RWPE1 (cell line): Measurements from ENCODE around the gene ADGRV1.

Experiments used
- CTCF ChIA-PET: fragments of 350-600 bp; sonication (Branson Sonifier 250); formaldehyde crosslinking; extraction: SDS; loops from one replicate; lab custom pipeline; 2021; lab: Yijun Ruan, JAX
- POLR2A ChIA-PET: fragments of 400-600 bp; formaldehyde crosslinking; extraction: SDS; loops from one replicate; lab custom pipeline; 2020; ENCODE audit warnings: antibody characterized with exemption; ENCODE audit not compliant: low non-redundant PET; lab: Yijun Ruan, JAX
- DNase-seq: peaks from one replicate; pipeline ENCODE4 v3.0.0; 2012; ENCODE audit warnings: low spot score
- H3K27ac ChIP-seq: fragments of 450-650 bp; 2 replicates; pipeline ENCODE4 v1.5.1; 2017
- TF ChIP-seq, protein P1 (sequence below): fragments of 450-650 bp; conservative IDR thresholded peaks from 2 replicates; pipeline ENCODE4 v1.5.1; 2017; ENCODE audit warnings: low read depth, mild to moderate bottlenecking

The ADGRV1 gene

DNA sequence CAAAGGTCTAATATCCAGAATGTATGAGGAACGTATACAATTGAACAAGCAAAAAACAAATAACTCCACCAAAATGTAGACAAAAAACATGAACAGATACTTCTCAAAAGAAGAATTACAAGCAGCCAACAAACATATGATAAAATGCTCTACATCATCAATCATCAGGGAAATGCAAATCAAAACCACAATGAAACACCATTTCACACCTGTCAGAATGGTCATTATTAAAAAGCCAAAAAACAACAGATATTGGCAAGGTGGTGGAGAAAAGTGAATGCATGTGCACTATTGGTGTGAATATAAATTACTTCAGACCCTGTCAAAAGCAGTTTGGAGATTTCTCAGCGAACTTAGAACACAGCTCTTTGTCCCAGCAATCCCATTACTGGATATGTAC is 510.8 kb downstream of the ADGRV1 start:
- DNase-seq: no peak
- POLR2A ChIA-PET: no interaction called here
- CTCF ChIA-PET: interaction anchor here (0.6 kb wide), 1 partner anchor 67 kb away, joined by 3 read pairs; no protein-coding TSS in a partner anchor
- TF ChIP-seq, protein P1, sequence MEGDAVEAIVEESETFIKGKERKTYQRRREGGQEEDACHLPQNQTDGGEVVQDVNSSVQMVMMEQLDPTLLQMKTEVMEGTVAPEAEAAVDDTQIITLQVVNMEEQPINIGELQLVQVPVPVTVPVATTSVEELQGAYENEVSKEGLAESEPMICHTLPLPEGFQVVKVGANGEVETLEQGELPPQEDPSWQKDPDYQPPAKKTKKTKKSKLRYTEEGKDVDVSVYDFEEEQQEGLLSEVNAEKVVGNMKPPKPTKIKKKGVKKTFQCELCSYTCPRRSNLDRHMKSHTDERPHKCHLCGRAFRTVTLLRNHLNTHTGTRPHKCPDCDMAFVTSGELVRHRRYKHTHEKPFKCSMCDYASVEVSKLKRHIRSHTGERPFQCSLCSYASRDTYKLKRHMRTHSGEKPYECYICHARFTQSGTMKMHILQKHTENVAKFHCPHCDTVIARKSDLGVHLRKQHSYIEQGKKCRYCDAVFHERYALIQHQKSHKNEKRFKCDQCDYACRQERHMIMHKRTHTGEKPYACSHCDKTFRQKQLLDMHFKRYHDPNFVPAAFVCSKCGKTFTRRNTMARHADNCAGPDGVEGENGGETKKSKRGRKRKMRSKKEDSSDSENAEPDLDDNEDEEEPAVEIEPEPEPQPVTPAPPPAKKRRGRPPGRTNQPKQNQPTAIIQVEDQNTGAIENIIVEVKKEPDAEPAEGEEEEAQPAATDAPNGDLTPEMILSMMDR: no peak
- H3K27ac ChIP-seq: no peak overlapping the region

DNA sequence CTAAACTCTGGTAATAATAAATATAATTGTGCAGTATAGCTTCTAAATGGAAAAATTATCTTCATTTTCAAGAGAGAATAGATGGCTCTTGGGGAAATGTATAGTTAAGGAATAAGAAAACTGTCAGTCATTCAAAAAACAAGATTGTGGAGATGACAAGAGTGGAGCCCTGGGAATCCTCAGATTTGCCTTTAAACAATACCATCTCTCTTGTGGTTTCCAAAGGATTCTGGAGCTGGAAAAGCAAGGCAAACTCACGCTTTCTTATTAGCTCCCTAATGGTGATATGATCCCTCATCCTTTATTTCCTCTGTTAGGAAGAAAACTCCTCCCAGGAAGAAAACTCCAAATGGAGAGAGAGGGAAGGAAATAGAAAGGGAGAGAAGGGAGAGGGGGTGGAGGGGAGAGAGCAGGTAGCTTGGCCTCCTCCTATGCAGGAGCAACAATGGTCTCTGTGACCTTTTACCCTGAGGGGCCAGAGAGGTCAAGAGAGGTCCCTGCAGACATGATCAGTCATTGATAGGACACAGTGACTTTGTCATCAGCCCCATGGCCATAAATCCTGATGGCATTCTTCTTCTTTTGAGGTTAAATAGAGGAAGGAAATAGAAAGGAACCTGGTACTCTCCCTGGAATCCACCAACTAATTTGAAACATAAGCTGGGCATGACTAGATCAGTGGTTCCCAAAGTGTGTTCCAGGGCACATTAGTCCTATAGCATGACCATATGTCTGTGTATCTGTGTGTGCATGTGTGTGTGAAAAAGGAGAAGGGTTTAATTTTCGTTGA is 512.4 kb downstream of the ADGRV1 start:
- H3K27ac ChIP-seq: no peak overlapping the region
- TF ChIP-seq, protein P1: no peak
- no peak for DNase-seq
- CTCF ChIA-PET: interaction anchor here (0.6 kb wide), 1 partner anchor 190 kb away, joined by 3 read pairs; no protein-coding TSS in a partner anchor
- POLR2A ChIA-PET: no interaction called here

DNA sequence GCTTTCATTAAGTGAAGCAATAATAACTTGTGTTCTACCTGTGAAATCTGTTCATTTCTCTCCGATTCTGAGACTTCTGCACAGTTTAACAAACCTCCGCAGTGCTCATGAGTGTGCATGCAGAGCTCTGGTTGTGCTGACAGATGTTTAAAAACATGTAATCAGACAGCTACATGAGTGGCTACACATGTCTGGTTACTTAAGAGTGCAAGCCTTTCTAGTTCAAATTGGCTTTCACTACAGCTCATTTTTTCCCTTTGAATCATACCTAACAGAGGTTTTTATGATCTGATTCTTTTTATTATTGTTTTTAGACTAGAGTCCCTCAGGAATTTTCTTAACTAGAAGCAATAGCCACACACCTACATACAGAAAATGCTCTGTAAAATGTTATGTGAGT is 514.3 kb downstream of the ADGRV1 start:
- CTCF ChIA-PET: interaction anchor here (0.7 kb wide), 1 partner anchor 270 kb away, joined by 3 read pairs; no protein-coding TSS in a partner anchor
- TF ChIP-seq, protein P1: no peak
- POLR2A ChIA-PET: no interaction called here
- DNase-seq: no peak
- H3K27ac ChIP-seq: no peak overlapping the region

DNA sequence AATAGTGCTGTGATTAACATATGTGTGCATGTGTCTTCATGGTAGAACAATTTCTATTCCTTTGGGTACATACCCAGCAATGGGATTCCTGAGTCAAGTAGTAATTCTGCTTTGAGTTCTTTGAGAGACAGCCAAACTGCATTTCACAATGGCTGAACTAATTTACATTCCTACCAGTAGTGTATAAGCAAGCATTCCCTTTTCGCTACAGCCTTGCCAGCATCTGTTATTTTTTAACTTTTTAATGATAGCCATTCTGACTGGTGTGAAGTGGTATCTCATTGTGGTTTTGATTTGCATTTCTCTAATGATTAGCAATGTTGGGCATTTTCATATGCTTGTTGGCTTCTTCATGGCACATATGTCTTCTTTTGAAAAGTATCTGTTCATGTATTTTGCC is 516.0 kb downstream of the ADGRV1 start:
- TF ChIP-seq, protein P1: no peak
- no peak for DNase-seq
- CTCF ChIA-PET: no interaction called here
- H3K27ac ChIP-seq: no peak overlapping the region
- POLR2A ChIA-PET: no interaction called here

DNA sequence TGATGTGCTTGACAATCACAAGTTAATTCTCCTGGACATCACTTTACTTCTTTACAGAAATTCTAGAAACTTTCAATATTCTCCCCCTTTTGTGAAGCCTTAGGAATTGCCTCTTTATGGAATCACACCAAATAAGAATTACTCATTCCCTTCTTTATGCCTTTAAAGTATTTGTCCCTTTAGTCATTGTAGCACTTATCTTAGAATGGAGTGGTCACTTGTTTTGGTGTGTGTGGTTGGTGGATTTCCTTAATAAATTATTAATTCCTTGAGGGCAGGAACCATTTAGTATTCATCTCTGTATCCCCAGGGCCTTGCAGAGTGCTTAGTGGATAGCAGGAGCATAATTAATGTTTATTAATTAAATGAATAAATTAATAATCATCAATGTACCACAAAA is 517.5 kb downstream of the ADGRV1 start:
- ChIA-PET CTCF (interaction anchor here (0.6 kb wide), 1 partner anchor 62 kb away, joined by 3 read pairs; no protein-coding TSS in a partner anchor), POLR2A (no interaction called here)
- no peak overlapping the region for H3K27ac ChIP-seq
- DNase-seq: no peak
- TF ChIP-seq, protein P1: no peak

DNA sequence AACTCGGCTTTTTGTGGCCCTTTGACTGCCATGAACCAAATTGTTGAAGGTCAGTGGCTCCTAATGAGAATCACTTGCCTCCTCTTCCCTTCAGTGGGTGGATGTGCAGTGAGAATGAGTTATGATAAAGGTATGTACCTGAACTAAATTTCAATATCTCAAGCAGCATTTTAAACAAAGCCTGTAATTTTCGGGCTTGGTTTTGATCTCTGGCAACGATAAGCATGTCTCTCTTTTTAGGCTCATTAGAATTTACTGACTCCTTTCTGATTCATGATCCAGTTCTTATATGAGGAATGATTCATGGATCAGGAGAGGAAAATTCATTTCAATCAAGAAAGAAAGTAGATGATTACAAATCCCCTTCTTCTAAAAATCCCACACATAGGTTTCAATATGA is 519.0 kb downstream of the ADGRV1 start:
- DNase-seq: peak; percentile 34
- CTCF ChIA-PET: no interaction called here
- TF ChIP-seq, protein P1: no peak
- POLR2A ChIA-PET: no interaction called here
- no peak overlapping the region for H3K27ac ChIP-seq
